Nephron progenitor cell (in vitro differentiated cells): ENCODE data around the gene NLGN1.

ENCODE experiments used
- DNase-seq: peaks from one replicate; pipeline ENCODE4 v3.0.0; 2021
- H3K27ac Mint-ChIP-seq: 2 replicates; pipeline ENCODE4 v1.8.0; 2021; ENCODE audit warnings: mild to moderate bottlenecking, moderate library complexity, mixed read lengths
- H3K27me3 Mint-ChIP-seq: 2 replicates; pipeline ENCODE4 v1.8.0; 2021; ENCODE audit warnings: mild to moderate bottlenecking, low read depth, mixed read lengths; ENCODE audit not compliant: poor library complexity
- H3K36me3 Mint-ChIP-seq: 2 replicates; pipeline ENCODE4 v1.8.0; 2021; ENCODE audit warnings: low read depth, mixed read lengths
- H3K4me1 Mint-ChIP-seq: 2 replicates; pipeline ENCODE4 v1.8.0; 2021; ENCODE audit warnings: mixed read lengths
- H3K4me3 Mint-ChIP-seq: 2 replicates; pipeline ENCODE4 v1.8.0; 2021; ENCODE audit warnings: mild to moderate bottlenecking, moderate library complexity, mixed read lengths
- H3K9me3 Mint-ChIP-seq: 2 replicates; pipeline ENCODE4 v1.8.0; 2021; ENCODE audit warnings: mild to moderate bottlenecking, moderate library complexity, mixed read lengths
- TF ChIP-seq, protein P1 (sequence below): fragments of 200-600 bp; sonication (generic); IDR thresholded peaks from 2 replicates; pipeline ENCODE4 v1.5.0; 2021; ENCODE audit warnings: antibody characterized with exemption

NLGN1 gene

GRCh38 chr3:174122411-174122810 lies 724.9 kb downstream of the NLGN1 start:
- Mint-ChIP-seq H3K36me3 (no peaks in the 10 kb centered on the region), H3K4me1 (peaks cover 12% of the 10 kb centered on the region), H3K9me3 (no peaks in the 10 kb centered on the region), H3K4me3 (no peak overlapping the region), H3K27me3 (no peaks in the 10 kb centered on the region), H3K27ac (no peak overlapping the region)
- no peak for DNase-seq
- TF ChIP-seq, protein P1, sequence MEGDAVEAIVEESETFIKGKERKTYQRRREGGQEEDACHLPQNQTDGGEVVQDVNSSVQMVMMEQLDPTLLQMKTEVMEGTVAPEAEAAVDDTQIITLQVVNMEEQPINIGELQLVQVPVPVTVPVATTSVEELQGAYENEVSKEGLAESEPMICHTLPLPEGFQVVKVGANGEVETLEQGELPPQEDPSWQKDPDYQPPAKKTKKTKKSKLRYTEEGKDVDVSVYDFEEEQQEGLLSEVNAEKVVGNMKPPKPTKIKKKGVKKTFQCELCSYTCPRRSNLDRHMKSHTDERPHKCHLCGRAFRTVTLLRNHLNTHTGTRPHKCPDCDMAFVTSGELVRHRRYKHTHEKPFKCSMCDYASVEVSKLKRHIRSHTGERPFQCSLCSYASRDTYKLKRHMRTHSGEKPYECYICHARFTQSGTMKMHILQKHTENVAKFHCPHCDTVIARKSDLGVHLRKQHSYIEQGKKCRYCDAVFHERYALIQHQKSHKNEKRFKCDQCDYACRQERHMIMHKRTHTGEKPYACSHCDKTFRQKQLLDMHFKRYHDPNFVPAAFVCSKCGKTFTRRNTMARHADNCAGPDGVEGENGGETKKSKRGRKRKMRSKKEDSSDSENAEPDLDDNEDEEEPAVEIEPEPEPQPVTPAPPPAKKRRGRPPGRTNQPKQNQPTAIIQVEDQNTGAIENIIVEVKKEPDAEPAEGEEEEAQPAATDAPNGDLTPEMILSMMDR, result no peak

GRCh38 chr3:174125267-174125824 lies 727.8 kb downstream of the NLGN1 start:
- Mint-ChIP-seq H3K4me3 (no peak overlapping the region), H3K27ac (no peak overlapping the region), H3K27me3 (no peaks in the 10 kb centered on the region), H3K4me1 (peaks cover 12% of the 10 kb centered on the region), H3K36me3 (no peaks in the 10 kb centered on the region), H3K9me3 (no peaks in the 10 kb centered on the region)
- TF ChIP-seq, protein P1, result peak; percentile 62
- DNase-seq, result no peak

- DNase-seq, result no peak
- Mint-ChIP-seq H3K9me3 (no peaks in the 10 kb centered on the region), H3K27ac (no peak overlapping the region), H3K4me3 (no peak overlapping the region), H3K36me3 (no peaks in the 10 kb centered on the region), H3K27me3 (no peaks in the 10 kb centered on the region), H3K4me1 (peaks cover 12% of the 10 kb centered on the region)
- TF ChIP-seq, protein P1, result no peak
Observed at GRCh38 chr3:174126990-174127758, 729.6 kb downstream of the NLGN1 start.

GRCh38 chr3:174132006-174132405 lies 734.5 kb downstream of the NLGN1 start:
- Mint-ChIP-seq H3K27ac (no peak overlapping the region), H3K4me3 (no peak overlapping the region)

GRCh38 chr3:174132421-174133042 lies 735.0 kb downstream of the NLGN1 start:
- H3K27me3 Mint-ChIP-seq, result no peaks in the 10 kb centered on the region
- H3K4me1 Mint-ChIP-seq, result no peaks in the 10 kb centered on the region
- TF ChIP-seq, protein P1, result no peak
- no peaks in the 10 kb centered on the region for H3K9me3 Mint-ChIP-seq
- H3K4me3 Mint-ChIP-seq, result no peak overlapping the region
- H3K27ac Mint-ChIP-seq, result no peak overlapping the region
- H3K36me3 Mint-ChIP-seq, result no peaks in the 10 kb centered on the region
- no peak for DNase-seq

More at GRCh38 chr3:174132006-174132405, 734.5 kb downstream of the NLGN1 start:
- Mint-ChIP-seq H3K27me3 (no peaks in the 10 kb centered on the region), H3K9me3 (no peaks in the 10 kb centered on the region), H3K4me1 (no peaks in the 10 kb centered on the region), H3K36me3 (no peaks in the 10 kb centered on the region)
- no peak for DNase-seq
- TF ChIP-seq, protein P1, result no peak
